Measurements from ENCODE around the gene SSB. TPM values are rescaled to one million over a fixed set of nuclear protein-coding genes. Genes with fewer than 3 reads are reported as not detected.
"Not testable (repeated sequence)": the region's sequence is repeated elsewhere in the genome, so short reads cannot be mapped to it uniquely, and the experiment has no call there.

Gene SSB
- total and polyA plus RNA-seq, 4 donors: 95.9 to 167 (median 134) TPM

GRCh38 chr2:169803480-169803879 is 4.8 kb downstream of the SSB start:
- Histone ChIP-seq H3K27ac (ENCODE audit: low read depth, low read length) (no peak overlapping the region), H3K4me1 (ENCODE audit: control insufficient read depth, insufficient read depth, low read length) (peaks cover 4% of the 10 kb centered on the region), H3K36me3 (ENCODE audit: control insufficient read depth, insufficient read depth, low read length) (peaks cover 28% of the 10 kb centered on the region), H3K4me3 (ENCODE audit: low read depth, low read length) (no peak overlapping the region), H3K27me3 (ENCODE audit: control insufficient read depth, insufficient read depth, low read length) (no peaks in the 10 kb centered on the region), H3K9me3 (ENCODE audit: control insufficient read depth, insufficient read depth, low read length) (no peaks in the 10 kb centered on the region)
- WGBS (ENCODE audit: insufficient coverage): 97% methylated on average over 5 of the region's 9 CpGs
- no peak for DNase-seq (ENCODE audit: low read depth in 4 of 6, low spot score in 6 of 6)

- Histone ChIP-seq H3K4me1 (ENCODE audit: control insufficient read depth, insufficient read depth, low read length) (no peaks in the 10 kb centered on the region), H3K27me3 (ENCODE audit: control insufficient read depth, insufficient read depth, low read length) (no peaks in the 10 kb centered on the region), H3K9me3 (ENCODE audit: control insufficient read depth, insufficient read depth, low read length) (no peaks in the 10 kb centered on the region), H3K36me3 (ENCODE audit: control insufficient read depth, insufficient read depth, low read length) (peaks cover 30% of the 10 kb centered on the region), H3K4me3 (ENCODE audit: low read depth, low read length) (no peak overlapping the region), H3K27ac (ENCODE audit: low read depth, low read length) (no peak overlapping the region)
- DNase-seq (ENCODE audit: low read depth in 4 of 6, low spot score in 6 of 6): no peak
Observed at GRCh38 chr2:169806586-169806985, 7.9 kb downstream of the SSB start.

GRCh38 chr2:169808221-169808620 is 9.6 kb downstream of the SSB start:
- Histone ChIP-seq H3K4me3 (ENCODE audit: low read depth, low read length) (no peak overlapping the region), H3K9me3 (ENCODE audit: control insufficient read depth, insufficient read depth, low read length) (no peaks in the 10 kb centered on the region), H3K27me3 (ENCODE audit: control insufficient read depth, insufficient read depth, low read length) (no peaks in the 10 kb centered on the region), H3K4me1 (ENCODE audit: control insufficient read depth, insufficient read depth, low read length) (no peaks in the 10 kb centered on the region), H3K27ac (ENCODE audit: low read depth, low read length) (no peak overlapping the region), H3K36me3 (ENCODE audit: control insufficient read depth, insufficient read depth, low read length) (peaks cover 30% of the 10 kb centered on the region)
- no peak for DNase-seq (ENCODE audit: low read depth in 4 of 6, low spot score in 6 of 6)
- 100% methylated on average over 1 of the region's 4 CpGs for WGBS (ENCODE audit: insufficient coverage)

DNA sequence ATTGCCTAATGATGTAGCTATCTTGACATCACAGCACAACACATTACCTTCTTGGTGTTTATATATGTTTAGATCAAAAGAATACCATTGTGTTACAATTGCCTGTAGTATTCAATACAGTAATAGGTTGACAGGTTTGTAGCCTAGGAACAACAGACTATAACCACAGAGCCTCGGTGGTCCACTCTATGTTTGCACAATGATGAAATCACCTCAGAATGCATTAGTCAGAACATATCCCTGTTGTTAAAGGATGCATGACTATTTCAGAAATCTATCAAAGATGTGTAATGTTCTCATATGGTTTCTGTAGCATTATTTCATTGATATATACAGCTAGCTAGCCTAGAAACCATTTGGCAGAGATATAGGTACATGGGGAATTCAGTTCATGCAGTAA is 17.2 kb downstream of the SSB start:
- no peak for DNase-seq (ENCODE audit: low read depth in 4 of 6, low spot score in 6 of 6)
- H3K27ac ChIP-seq (ENCODE audit: low read depth, low read length): no peak overlapping the region
- H3K36me3 ChIP-seq (ENCODE audit: control insufficient read depth, insufficient read depth, low read length): peaks cover 20% of the 10 kb centered on the region
- no peaks in the 10 kb centered on the region for H3K27me3 ChIP-seq (ENCODE audit: control insufficient read depth, insufficient read depth, low read length)
- no peak overlapping the region for H3K4me3 ChIP-seq (ENCODE audit: low read depth, low read length)
- H3K9me3 ChIP-seq (ENCODE audit: control insufficient read depth, insufficient read depth, low read length): peaks cover 1% of the 10 kb centered on the region
- no CpG with 5 or more reads among the region's 1 CpG for WGBS (ENCODE audit: insufficient coverage)
- no peaks in the 10 kb centered on the region for H3K4me1 ChIP-seq (ENCODE audit: control insufficient read depth, insufficient read depth, low read length)

DNA sequence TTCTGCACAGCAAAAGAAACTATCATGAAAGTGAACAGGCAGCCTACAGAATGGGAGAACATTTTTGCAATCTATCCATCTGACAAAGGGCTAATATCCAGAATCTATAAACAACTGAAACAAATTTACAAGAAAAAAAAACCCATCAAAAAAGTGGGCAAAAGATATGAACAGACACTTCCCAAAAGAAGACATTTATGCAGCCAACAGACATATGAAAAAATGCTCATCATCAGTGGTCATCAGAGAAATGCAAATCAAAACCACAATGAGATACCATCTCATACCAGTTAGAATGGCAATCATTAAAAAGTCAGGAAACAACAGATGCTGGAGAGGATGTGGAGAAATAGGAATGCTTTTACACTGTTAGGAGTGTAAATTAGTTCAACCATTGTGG is 18.3 kb downstream of the SSB start:
- not testable (repeated sequence) for H3K4me3 ChIP-seq (ENCODE audit: low read depth, low read length); H3K27me3 ChIP-seq (ENCODE audit: control insufficient read depth, insufficient read depth, low read length); H3K27ac ChIP-seq (ENCODE audit: low read depth, low read length); H3K9me3 ChIP-seq (ENCODE audit: control insufficient read depth, insufficient read depth, low read length); H3K4me1 ChIP-seq (ENCODE audit: control insufficient read depth, insufficient read depth, low read length); DNase-seq (ENCODE audit: low read depth in 4 of 6, low spot score in 6 of 6)
- peaks cover 20% of the 10 kb centered on the region for H3K36me3 ChIP-seq (ENCODE audit: control insufficient read depth, insufficient read depth, low read length)

GRCh38 chr2:169817369-169817768 is 18.7 kb downstream of the SSB start:
- H3K9me3 ChIP-seq (ENCODE audit: control insufficient read depth, insufficient read depth, low read length); H3K27ac ChIP-seq (ENCODE audit: low read depth, low read length); DNase-seq (ENCODE audit: low read depth in 4 of 6, low spot score in 6 of 6); H3K4me3 ChIP-seq (ENCODE audit: low read depth, low read length); H3K27me3 ChIP-seq (ENCODE audit: control insufficient read depth, insufficient read depth, low read length); H3K4me1 ChIP-seq (ENCODE audit: control insufficient read depth, insufficient read depth, low read length): not testable (repeated sequence)
- WGBS (ENCODE audit: insufficient coverage): no CpG with 5 or more reads among the region's 6 CpGs
- peaks cover 20% of the 10 kb centered on the region for H3K36me3 ChIP-seq (ENCODE audit: control insufficient read depth, insufficient read depth, low read length)

DNA sequence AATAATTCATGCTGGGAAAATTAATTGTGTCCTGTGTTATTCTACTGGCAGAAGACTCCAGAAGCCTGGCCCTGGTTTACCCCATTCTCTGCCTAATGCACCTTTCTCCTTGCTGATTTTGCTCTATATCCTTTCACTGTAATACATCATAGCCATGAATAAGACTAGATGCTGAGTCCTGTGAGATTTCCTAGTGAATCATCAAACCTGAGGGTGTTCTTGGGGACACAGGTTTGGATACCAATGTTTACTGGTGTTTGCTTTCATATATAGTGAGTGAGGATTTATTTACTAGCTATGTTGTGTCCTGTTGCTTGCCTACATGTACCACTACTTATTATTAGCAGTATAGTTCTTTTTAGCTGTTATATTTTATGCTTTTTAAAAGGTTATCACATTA is 19.6 kb downstream of the SSB start:
- no peak for DNase-seq (ENCODE audit: low read depth in 4 of 6, low spot score in 6 of 6)
- Histone ChIP-seq H3K27ac (ENCODE audit: low read depth, low read length) (no peak overlapping the region), H3K27me3 (ENCODE audit: control insufficient read depth, insufficient read depth, low read length) (no peaks in the 10 kb centered on the region)

GRCh38 chr2:169819106-169819505 is 20.4 kb downstream of the SSB start:
- Histone ChIP-seq H3K27me3 (ENCODE audit: control insufficient read depth, insufficient read depth, low read length) (no peaks in the 10 kb centered on the region), H3K9me3 (ENCODE audit: control insufficient read depth, insufficient read depth, low read length) (peaks cover 1% of the 10 kb centered on the region), H3K4me3 (ENCODE audit: low read depth, low read length) (no peak overlapping the region), H3K36me3 (ENCODE audit: control insufficient read depth, insufficient read depth, low read length) (peaks cover 9% of the 10 kb centered on the region), H3K4me1 (ENCODE audit: control insufficient read depth, insufficient read depth, low read length) (peaks cover 4% of the 10 kb centered on the region), H3K27ac (ENCODE audit: low read depth, low read length) (no peak overlapping the region)
- no peak for DNase-seq (ENCODE audit: low read depth in 4 of 6, low spot score in 6 of 6)
- 100% methylated on average over 1 of the region's 1 CpG for WGBS (ENCODE audit: insufficient coverage)

More for the DNA sequence above, 19.6 kb downstream of the SSB start:
- Histone ChIP-seq H3K36me3 (ENCODE audit: control insufficient read depth, insufficient read depth, low read length) (peaks cover 16% of the 10 kb centered on the region), H3K9me3 (ENCODE audit: control insufficient read depth, insufficient read depth, low read length) (peaks cover 1% of the 10 kb centered on the region), H3K4me1 (ENCODE audit: control insufficient read depth, insufficient read depth, low read length) (peaks cover 4% of the 10 kb centered on the region), H3K4me3 (ENCODE audit: low read depth, low read length) (no peak overlapping the region)

- not testable (repeated sequence) for H3K36me3 ChIP-seq (ENCODE audit: control insufficient read depth, insufficient read depth, low read length); DNase-seq (ENCODE audit: low read depth in 4 of 6, low spot score in 6 of 6); H3K4me3 ChIP-seq (ENCODE audit: low read depth, low read length); H3K27ac ChIP-seq (ENCODE audit: low read depth, low read length); H3K4me1 ChIP-seq (ENCODE audit: control insufficient read depth, insufficient read depth, low read length); H3K27me3 ChIP-seq (ENCODE audit: control insufficient read depth, insufficient read depth, low read length); H3K9me3 ChIP-seq (ENCODE audit: control insufficient read depth, insufficient read depth, low read length)
- WGBS (ENCODE audit: insufficient coverage): 100% methylated on average over 5 of the region's 7 CpGs
Observed at GRCh38 chr2:169820101-169820500, 21.4 kb downstream of the SSB start.

GRCh38 chr2:169822036-169822435 is 23.4 kb downstream of the SSB start:
- DNase-seq (ENCODE audit: low read depth in 4 of 6, low spot score in 6 of 6): no peak
- Histone ChIP-seq H3K9me3 (ENCODE audit: control insufficient read depth, insufficient read depth, low read length) (no peaks in the 10 kb centered on the region), H3K27ac (ENCODE audit: low read depth, low read length) (no peak overlapping the region), H3K4me3 (ENCODE audit: low read depth, low read length) (no peak overlapping the region), H3K27me3 (ENCODE audit: control insufficient read depth, insufficient read depth, low read length) (no peaks in the 10 kb centered on the region), H3K4me1 (ENCODE audit: control insufficient read depth, insufficient read depth, low read length) (peaks cover 14% of the 10 kb centered on the region), H3K36me3 (ENCODE audit: control insufficient read depth, insufficient read depth, low read length) (no peaks in the 10 kb centered on the region)
- no CpG with 5 or more reads among the region's 3 CpGs for WGBS (ENCODE audit: insufficient coverage)
